ENCODE measurements around the gene PRLR. TPM values are rescaled to one million over a fixed set of nuclear protein-coding genes. Genes with fewer than 3 reads are reported as not detected.

The PRLR gene
- total RNA-seq, 1 donor from 2014 or later: 13.3 TPM

- Histone ChIP-seq H3K36me3 (no peaks in the 10 kb centered on the region), H3K4me1 (no peaks in the 10 kb centered on the region), H3K9me3 (no peaks in the 10 kb centered on the region), H3K27ac (no peak overlapping the region), H3K4me3 (no peak overlapping the region), H3K27me3 (no peaks in the 10 kb centered on the region)
- no peak for DNase-seq (ENCODE audit: extremely low spot score in 2 of 2)
- no peak for TF ChIP-seq POLR2A (IDR thresholded peaks at IDR 0.05)
- TF ChIP-seq CTCF (IDR thresholded peaks at IDR 0.05): no peak
- TF ChIP-seq POLR2AphosphoS5 (IDR thresholded peaks at IDR 0.05; ENCODE audit: insufficient read depth in 1 of 2, low read depth in 1 of 2): no peak
- intact Hi-C loops (cut with DNase I): no loop called here
Observed at GRCh38 chr5:35143841-35144240, 86.4 kb downstream of the PRLR start.

- Histone ChIP-seq H3K4me1 (peaks cover 6% of the 10 kb centered on the region), H3K27ac (no peak overlapping the region), H3K27me3 (no peaks in the 10 kb centered on the region), H3K4me3 (no peak overlapping the region), H3K9me3 (no peaks in the 10 kb centered on the region), H3K36me3 (no peaks in the 10 kb centered on the region)
- TF ChIP-seq POLR2AphosphoS5 (IDR thresholded peaks at IDR 0.05; ENCODE audit: insufficient read depth in 1 of 2, low read depth in 1 of 2): no peak
- TF ChIP-seq POLR2A (IDR thresholded peaks at IDR 0.05): no peak
- no peak for TF ChIP-seq CTCF (IDR thresholded peaks at IDR 0.05)
- intact Hi-C loops (cut with DNase I): no loop called here
- DNase-seq (ENCODE audit: extremely low spot score in 2 of 2): no peak
Observed at GRCh38 chr5:35141739-35142138, 88.5 kb downstream of the PRLR start.

- Histone ChIP-seq H3K4me3 (no peak overlapping the region), H3K4me1 (peaks cover 20% of the 10 kb centered on the region), H3K36me3 (no peaks in the 10 kb centered on the region), H3K27ac (peak overlapping the region; percentile 13), H3K27me3 (no peaks in the 10 kb centered on the region), H3K9me3 (no peaks in the 10 kb centered on the region)
- TF ChIP-seq POLR2A (IDR thresholded peaks at IDR 0.05): no peak
- no peak for TF ChIP-seq CTCF (IDR thresholded peaks at IDR 0.05)
- no peak for TF ChIP-seq POLR2AphosphoS5 (IDR thresholded peaks at IDR 0.05; ENCODE audit: insufficient read depth in 1 of 2, low read depth in 1 of 2)
- intact Hi-C loops (cut with DNase I): no loop called here
- no peak for DNase-seq (ENCODE audit: extremely low spot score in 2 of 2)
Observed at GRCh38 chr5:35138232-35138631, 92.1 kb downstream of the PRLR start.

GRCh38 chr5:35136386-35136785 lies 93.9 kb downstream of the PRLR start:
- intact Hi-C loops (cut with DNase I): no loop called here
- H3K4me3 ChIP-seq: no peak overlapping the region
- peaks cover 20% of the 10 kb centered on the region for H3K4me1 ChIP-seq
- no peaks in the 10 kb centered on the region for H3K9me3 ChIP-seq
- H3K27ac ChIP-seq: no peak overlapping the region
- H3K36me3 ChIP-seq: no peaks in the 10 kb centered on the region
- no peak for DNase-seq (ENCODE audit: extremely low spot score in 2 of 2)
- no peaks in the 10 kb centered on the region for H3K27me3 ChIP-seq
- TF ChIP-seq CTCF (IDR thresholded peaks at IDR 0.05): no peak
- no peak for TF ChIP-seq POLR2AphosphoS5 (IDR thresholded peaks at IDR 0.05; ENCODE audit: insufficient read depth in 1 of 2, low read depth in 1 of 2)
- no peak for TF ChIP-seq POLR2A (IDR thresholded peaks at IDR 0.05)

GRCh38 chr5:35135239-35135700 lies 95.0 kb downstream of the PRLR start:
- Histone ChIP-seq H3K27ac (no peak overlapping the region), H3K36me3 (no peaks in the 10 kb centered on the region), H3K4me3 (no peak overlapping the region), H3K27me3 (no peaks in the 10 kb centered on the region), H3K9me3 (no peaks in the 10 kb centered on the region), H3K4me1 (peaks cover 26% of the 10 kb centered on the region)
- TF ChIP-seq POLR2A (IDR thresholded peaks at IDR 0.05): no peak
- TF ChIP-seq CTCF (IDR thresholded peaks at IDR 0.05): no peak
- TF ChIP-seq POLR2AphosphoS5 (IDR thresholded peaks at IDR 0.05; ENCODE audit: insufficient read depth in 1 of 2, low read depth in 1 of 2): no peak
- DNase-seq (ENCODE audit: extremely low spot score in 2 of 2): no peak
- intact Hi-C loops (cut with DNase I): no loop called here
